ENCODE results near the gene PRSS38.

PRSS38 gene

GRCh38 chr1:227815468-227816409 is at the start of gene PRSS38:
Gene PRSS38, plus strand, starts transcription at chr1:227815675. Its CDS starts 42 bp downstream, at chr1:227815717.
- no peak for DNase-seq

GRCh38 chr1:227766015-227766634 is 49.4 kb upstream of the PRSS38 start:
- peak; percentile 35 for DNase-seq

- DNase-seq: no peak
These were observed 48.7 kb upstream of the PRSS38 start for GRCh38 chr1:227766653-227767277.

GRCh38 chr1:227767401-227768124 is 47.9 kb upstream of the PRSS38 start:
- no peak for DNase-seq

GRCh38 chr1:227768125-227768439 is 47.4 kb upstream of the PRSS38 start:
- DNase-seq: no peak

- DNase-seq: no peak
These were observed 46.8 kb upstream of the PRSS38 start for GRCh38 chr1:227768640-227769039.

- DNase-seq: no peak
These were observed 46.2 kb upstream of the PRSS38 start for GRCh38 chr1:227769047-227769935.

GRCh38 chr1:227769936-227770494 is 45.5 kb upstream of the PRSS38 start:
- DNase-seq: no peak

GRCh38 chr1:227770812-227771211 is 44.7 kb upstream of the PRSS38 start:
- no peak for DNase-seq

- no peak for DNase-seq
These were observed 44.1 kb upstream of the PRSS38 start for GRCh38 chr1:227771326-227771725.

GRCh38 chr1:227771771-227772170 is 43.7 kb upstream of the PRSS38 start:
- DNase-seq: no peak

GRCh38 chr1:227773558-227773957 is 41.9 kb upstream of the PRSS38 start:
- DNase-seq: no peak

- DNase-seq: no peak
These were observed 41.3 kb upstream of the PRSS38 start for GRCh38 chr1:227774051-227774731.

- no peak for DNase-seq
These were observed 40.4 kb upstream of the PRSS38 start for GRCh38 chr1:227774821-227775661.

- DNase-seq: no peak
These were observed 39.6 kb upstream of the PRSS38 start for GRCh38 chr1:227775841-227776240.

GRCh38 chr1:227776331-227776771 is 39.1 kb upstream of the PRSS38 start:
- DNase-seq: no peak

- no peak for DNase-seq
These were observed 38.3 kb upstream of the PRSS38 start for GRCh38 chr1:227777156-227777555.

- DNase-seq: no peak
These were observed 37.8 kb upstream of the PRSS38 start for GRCh38 chr1:227777646-227778045.

- DNase-seq: no peak
These were observed 37.0 kb upstream of the PRSS38 start for GRCh38 chr1:227778401-227778947.

- no peak for DNase-seq
These were observed 36.4 kb upstream of the PRSS38 start for GRCh38 chr1:227779021-227779441.

Data from stimulated activated CD4-positive, alpha-beta T cell treated with anti-CD3 and anti-CD28 coated beads, Interleukin-12 subunit alpha, Interleukin-12 subunit beta, amount 100 ng/mL, for 4 hours (primary cell).